A673 (cell line): ENCODE data around the gene FYTTD1. TPM values are rescaled to one million over a fixed set of nuclear protein-coding genes. Genes with fewer than 3 reads are reported as not detected.
"Not testable (repeated sequence)": the region's sequence is repeated elsewhere in the genome, so short reads cannot be mapped to it uniquely, and the experiment has no call there.

Experiments
- BruUV-seq: library from RNA; stranded (reverse); fragments of 400-500 nt; replicated peaks from 2 replicates; lab custom pipeline; 2021; lab: Mats Ljungman, UMichigan
- CTCF ChIA-PET: fragments of 300-600 bp; sonication (Branson Sonifier 250); formaldehyde crosslinking; loops from one replicate; lab custom pipeline; 2022; ENCODE audit warnings: antibody characterized with exemption; lab: Charles Lee
- POLR2A ChIA-PET: fragments of 300-600 bp; sonication (Branson Sonifier 250); formaldehyde crosslinking; loops from one replicate; lab custom pipeline; 2022; ENCODE audit warnings: antibody characterized with exemption; ENCODE audit not compliant: low non-redundant PET; lab: Charles Lee
- DNase-seq: peaks from one replicate; pipeline ENCODE4 v3.0.0-alpha.2; 2015; ENCODE audit warnings: low spot score
- H3K27ac ChIP-seq: fragments of 200-600 bp; sonication (generic); 2 replicates; pipeline ENCODE4 v1.5.1; 2016; ENCODE audit warnings: mixed run types, low read depth, mild to moderate bottlenecking, mixed read lengths, antibody characterized with exemption, low read length; ENCODE audit not compliant: poor library complexity, severe bottlenecking
- H3K27me3 ChIP-seq: fragments of 200-600 bp; sonication (generic); replicated peaks from 2 replicates; pipeline ENCODE4 v1.6.1; 2017; ENCODE audit warnings: mixed run types, low read depth, mild to moderate bottlenecking, mixed read lengths, antibody characterized with exemption, low read length; ENCODE audit not compliant: insufficient read depth, poor library complexity
- H3K36me3 ChIP-seq: fragments of 200-600 bp; sonication (generic); 2 replicates; pipeline ENCODE4 v1.6.1; 2016; ENCODE audit warnings: mixed run types, mild to moderate bottlenecking, mixed read lengths, antibody characterized with exemption, low read length; ENCODE audit not compliant: insufficient read depth, poor library complexity, severe bottlenecking
- H3K4me1 ChIP-seq: fragments of 200-600 bp; sonication (generic); 2 replicates; pipeline ENCODE4 v1.6.1; 2017; ENCODE audit warnings: mixed run types, mild to moderate bottlenecking, mixed read lengths, antibody characterized with exemption, low read length; ENCODE audit not compliant: insufficient read depth, poor library complexity, severe bottlenecking
- H3K4me3 ChIP-seq: fragments of 200-600 bp; sonication (generic); 2 replicates; pipeline ENCODE4 v1.5.1; 2016; ENCODE audit warnings: low read depth, mixed run types, mild to moderate bottlenecking, mixed read lengths, low read length; ENCODE audit not compliant: poor library complexity, severe bottlenecking
- H3K9me3 ChIP-seq: fragments of 200-600 bp; sonication (generic); 2 replicates; pipeline ENCODE4 v1.6.1; 2016; ENCODE audit warnings: mixed run types, low read depth, mild to moderate bottlenecking, mixed read lengths, antibody characterized with exemption, low read length; ENCODE audit not compliant: poor library complexity, severe bottlenecking
- EZH2 ChIP-seq: fragments of 200-600 bp; sonication (generic); IDR thresholded peaks from 2 replicates; pipeline ENCODE4 v1.6.1; 2017; ENCODE audit warnings: borderline replicate concordance, low read depth, mild to moderate bottlenecking, mixed read lengths, antibody characterized with exemption, low read length; ENCODE audit not compliant: poor library complexity, severe bottlenecking
- intact Hi-C: fragments of 100-400 bp; cut with micrococcal nuclease; formaldehyde crosslinking; loops from one replicate; pipeline ENCODE4 v1.10.0; 2022; ENCODE audit not compliant: unreplicated experiment
- total RNA-seq: library from RNA; stranded (reverse); gene quantifications from 2 replicates; pipeline ENCODE4 v1.2.3, GENCODE V29; 2021
- TF ChIP-seq, protein P1 (sequence below): fragments of 300-800, 200-600 bp; sonication (generic); conservative IDR thresholded peaks from 2 replicates; pipeline ENCODE4 v1.5.1; 2017; ENCODE audit warnings: low read depth, mild to moderate bottlenecking, antibody characterized with exemption, low read length, moderate library complexity, mixed read lengths

The FYTTD1 gene
- total RNA-seq, 1 experiment from 2014 or later: 89.7 TPM

DNA sequence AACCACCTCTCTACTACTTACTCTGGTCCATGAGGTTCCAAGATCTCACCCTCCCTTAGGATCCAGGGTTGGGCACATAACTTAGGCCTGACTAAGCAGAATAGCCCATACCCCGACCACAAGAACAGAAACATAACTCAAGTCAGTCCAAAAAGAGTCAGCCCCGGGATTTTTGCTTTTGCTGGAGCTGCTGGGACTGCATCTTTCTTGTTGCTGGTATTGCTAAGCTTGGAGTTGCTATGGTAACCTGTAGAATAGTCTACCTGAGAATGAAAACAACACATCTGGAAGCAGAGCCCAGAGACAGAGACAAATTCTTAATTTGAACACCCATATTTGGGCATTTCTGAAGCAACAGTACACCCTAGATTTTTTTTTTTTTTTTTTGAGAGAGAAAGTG lies 19.5 kb upstream of the FYTTD1 start:
- TF ChIP-seq, protein P1, sequence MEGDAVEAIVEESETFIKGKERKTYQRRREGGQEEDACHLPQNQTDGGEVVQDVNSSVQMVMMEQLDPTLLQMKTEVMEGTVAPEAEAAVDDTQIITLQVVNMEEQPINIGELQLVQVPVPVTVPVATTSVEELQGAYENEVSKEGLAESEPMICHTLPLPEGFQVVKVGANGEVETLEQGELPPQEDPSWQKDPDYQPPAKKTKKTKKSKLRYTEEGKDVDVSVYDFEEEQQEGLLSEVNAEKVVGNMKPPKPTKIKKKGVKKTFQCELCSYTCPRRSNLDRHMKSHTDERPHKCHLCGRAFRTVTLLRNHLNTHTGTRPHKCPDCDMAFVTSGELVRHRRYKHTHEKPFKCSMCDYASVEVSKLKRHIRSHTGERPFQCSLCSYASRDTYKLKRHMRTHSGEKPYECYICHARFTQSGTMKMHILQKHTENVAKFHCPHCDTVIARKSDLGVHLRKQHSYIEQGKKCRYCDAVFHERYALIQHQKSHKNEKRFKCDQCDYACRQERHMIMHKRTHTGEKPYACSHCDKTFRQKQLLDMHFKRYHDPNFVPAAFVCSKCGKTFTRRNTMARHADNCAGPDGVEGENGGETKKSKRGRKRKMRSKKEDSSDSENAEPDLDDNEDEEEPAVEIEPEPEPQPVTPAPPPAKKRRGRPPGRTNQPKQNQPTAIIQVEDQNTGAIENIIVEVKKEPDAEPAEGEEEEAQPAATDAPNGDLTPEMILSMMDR: no peak
- no peak for TF ChIP-seq EZH2
- Histone ChIP-seq H3K9me3 (no peaks in the 10 kb centered on the region), H3K27me3 (no peaks in the 10 kb centered on the region), H3K4me1 (no peaks in the 10 kb centered on the region), H3K36me3 (no peaks in the 10 kb centered on the region), H3K27ac (no peak overlapping the region), H3K4me3 (no peak overlapping the region)
- DNase-seq: no peak
- CTCF ChIA-PET: no interaction called here
- POLR2A ChIA-PET: no interaction called here
- BruUV-seq: no TSS peak
- intact Hi-C loops: no loop called here

DNA sequence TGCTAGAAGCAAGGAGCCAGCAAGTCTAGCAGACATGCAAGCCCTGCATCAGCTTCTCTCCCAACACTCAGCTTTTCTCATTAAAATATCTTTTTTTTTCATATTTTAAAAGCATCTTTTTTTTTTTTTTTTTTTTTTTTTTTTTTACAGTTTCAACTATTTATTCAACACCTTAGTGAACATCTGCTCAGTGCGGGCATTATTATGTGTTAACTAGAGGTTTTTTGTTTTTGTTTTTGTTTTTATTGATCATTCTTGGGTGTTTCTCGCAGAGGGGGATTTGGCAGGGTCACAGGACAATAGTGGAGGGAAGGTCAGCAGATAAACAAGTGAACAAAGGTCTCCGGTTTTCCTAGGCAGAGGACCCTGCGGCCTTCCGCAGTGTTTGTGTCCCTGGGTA lies 18.9 kb upstream of the FYTTD1 start:
- H3K36me3 ChIP-seq, H3K4me1 ChIP-seq, H3K27me3 ChIP-seq, BruUV-seq, CTCF ChIA-PET, H3K4me3 ChIP-seq, H3K27ac ChIP-seq, DNase-seq, H3K9me3 ChIP-seq, intact Hi-C loops, POLR2A ChIA-PET: not testable (repeated sequence)

DNA sequence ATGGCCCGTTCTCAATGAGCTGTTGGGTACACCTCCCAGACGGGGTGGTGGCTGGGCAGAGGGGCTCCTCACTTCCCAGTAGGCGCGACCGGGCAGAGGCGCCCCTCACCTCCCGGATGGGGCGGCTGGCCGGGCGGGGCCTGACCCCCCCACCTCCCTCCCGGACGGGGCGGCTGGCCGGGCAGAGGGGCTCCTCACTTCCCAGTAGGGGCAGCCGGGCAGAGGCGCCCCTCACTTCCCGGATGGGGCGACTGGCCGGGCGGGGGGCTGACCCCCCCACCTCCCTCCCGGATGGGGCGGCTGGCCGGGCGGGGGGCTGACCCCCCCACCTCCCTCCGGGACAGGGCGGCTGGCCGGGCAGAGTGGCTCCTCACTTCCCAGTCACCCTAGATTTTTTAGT lies 18.2 kb upstream of the FYTTD1 start:
- H3K27me3 ChIP-seq, H3K27ac ChIP-seq, H3K4me3 ChIP-seq, H3K9me3 ChIP-seq, H3K4me1 ChIP-seq, DNase-seq, CTCF ChIA-PET, POLR2A ChIA-PET, intact Hi-C loops, BruUV-seq, H3K36me3 ChIP-seq: not testable (repeated sequence)

DNA sequence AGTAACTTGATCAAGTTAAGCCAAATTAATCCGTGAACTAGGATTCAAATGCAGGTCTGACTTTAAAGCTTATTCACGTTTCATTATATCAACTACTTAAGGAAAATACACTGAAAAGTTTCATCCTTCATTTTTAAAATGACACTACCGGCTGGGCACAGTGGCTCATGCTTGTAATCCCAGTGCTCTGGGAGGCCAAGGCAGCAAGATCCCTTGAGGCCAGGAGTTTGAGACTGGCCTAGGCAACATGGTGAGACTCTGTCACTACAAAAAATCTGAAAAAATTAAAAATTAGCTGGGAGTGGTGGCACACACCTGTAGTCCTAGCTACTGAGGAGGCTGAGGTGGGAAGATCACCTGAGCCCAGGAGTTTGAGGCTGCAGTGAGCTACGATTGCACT lies 16.6 kb upstream of the FYTTD1 start:
- Histone ChIP-seq H3K27ac (no peak overlapping the region), H3K27me3 (no peaks in the 10 kb centered on the region), H3K36me3 (no peaks in the 10 kb centered on the region), H3K9me3 (no peaks in the 10 kb centered on the region), H3K4me3 (no peak overlapping the region), H3K4me1 (peaks cover 12% of the 10 kb centered on the region)
- intact Hi-C loops: no loop called here
- CTCF ChIA-PET: no interaction called here
- POLR2A ChIA-PET: no interaction called here
- BruUV-seq: no TSS peak
- DNase-seq: no peak
- TF ChIP-seq, protein P1: no peak
- TF ChIP-seq EZH2: no peak
